ENCODE measurements around the gene HCST.
A peak's percentile ranks its signal among the peaks of the same experiment; 100 is the strongest.
"Not testable (repeated sequence)": the region's sequence is repeated elsewhere in the genome, so short reads cannot be mapped to it uniquely, and the experiment has no call there.

The HCST gene

GRCh38 chr19:35889370-35890112, 12.8 kb upstream of the HCST start:
- TF ChIP-seq CTCF (conservative IDR thresholded peaks at IDR 0.05; ENCODE audit: low read depth, low read length), result no peak

GRCh38 chr19:35890113-35890650, 12.1 kb upstream of the HCST start:
- no peak for DNase-seq (ENCODE audit: low read depth)
- no peak overlapping the region for H3K4me3 ChIP-seq (ENCODE audit: low read depth, low read length)
- TF ChIP-seq CTCF (conservative IDR thresholded peaks at IDR 0.05; ENCODE audit: low read depth, low read length), result no peak

More at GRCh38 chr19:35889370-35890112, 12.8 kb upstream of the HCST start:
- DNase-seq (ENCODE audit: low read depth), result no peak
- no peak overlapping the region for H3K4me3 ChIP-seq (ENCODE audit: low read depth, low read length)

GRCh38 chr19:35891819-35892218, 10.5 kb upstream of the HCST start:
- not testable (repeated sequence) for DNase-seq (ENCODE audit: low read depth); H3K4me3 ChIP-seq (ENCODE audit: low read depth, low read length)

- H3K4me3 ChIP-seq (ENCODE audit: low read depth, low read length), result no peak overlapping the region
- no peak for TF ChIP-seq CTCF (conservative IDR thresholded peaks at IDR 0.05; ENCODE audit: low read depth, low read length)
- DNase-seq (ENCODE audit: low read depth), result no peak
These were observed 8.0 kb upstream of the HCST start for GRCh38 chr19:35894342-35894741.

GRCh38 chr19:35895911-35896642, 6.3 kb upstream of the HCST start:
- no peak for DNase-seq (ENCODE audit: low read depth)
- H3K4me3 ChIP-seq (ENCODE audit: low read depth, low read length), result no peak overlapping the region
- no peak for TF ChIP-seq CTCF (conservative IDR thresholded peaks at IDR 0.05; ENCODE audit: low read depth, low read length)

GRCh38 chr19:35896643-35897040, 5.7 kb upstream of the HCST start:
- TF ChIP-seq CTCF (conservative IDR thresholded peaks at IDR 0.05; ENCODE audit: low read depth, low read length), result no peak
- no peak overlapping the region for H3K4me3 ChIP-seq (ENCODE audit: low read depth, low read length)
- DNase-seq (ENCODE audit: low read depth), result no peak

GRCh38 chr19:35897706-35898451, 4.5 kb upstream of the HCST start:
- no peak for DNase-seq (ENCODE audit: low read depth)
- peak overlapping the region; percentile 76 for H3K4me3 ChIP-seq (ENCODE audit: low read depth, low read length)
- TF ChIP-seq CTCF (conservative IDR thresholded peaks at IDR 0.05; ENCODE audit: low read depth, low read length), result no peak

All from choroid plexus epithelial cell (primary cell).